Gastroesophageal sphincter (tissue), 4 donors: ENCODE measurements around the gene DOCK9. TPM values are rescaled to one million over a fixed set of nuclear protein-coding genes. Genes with fewer than 3 reads are reported as not detected.

Experiments used
- ATAC-seq: fragments of 150-250 bp; one replicate; pipeline ENCODE4 v1.9.1; 2016; ENCODE audit warnings: mild to moderate bottlenecking, moderate library complexity
- H3K27ac ChIP-seq, 4 donors: fragments of 200-600 bp; sonication (generic) in 3 of 4; 1 replicate in 3 of 4; 2 replicates in 1 of 4; pipeline ENCODE4 v1.5.1; 2016 to 2019
- H3K27me3 ChIP-seq: fragments of 200-600 bp; sonication (generic); one replicate; pipeline ENCODE4 v1.5.1; 2019
- H3K36me3 ChIP-seq, 2 donors: fragments of 200-600 bp; sonication (generic); one replicate each; pipeline ENCODE4 v1.5.1; 2019; ENCODE audit warnings: control low read depth in 1 of 2
- H3K4me1 ChIP-seq, 3 donors: fragments of 200-600 bp; sonication (generic); 1 replicate in 2 of 3; 2 replicates in 1 of 3; pipeline ENCODE4 v1.5.1; 2016 to 2019; ENCODE audit warnings: control low read depth in 2 of 3
- H3K4me3 ChIP-seq, 2 donors: fragments of 200-600 bp; sonication (generic); one replicate each; pipeline ENCODE4 v1.5.1; 2019; ENCODE audit warnings: mild to moderate bottlenecking in 1 of 2, moderate library complexity in 1 of 2
- H3K9me3 ChIP-seq, 3 donors: fragments of 200-600 bp; sonication (generic); one replicate each; pipeline ENCODE4 v1.5.1; 2017 to 2019; ENCODE audit warnings: control low read depth in 2 of 3
- EP300 ChIP-seq: sonication (generic); formaldehyde crosslinking; IDR thresholded peaks from one replicate; pipeline ENCODE4 v1.6.1; 2017; ENCODE audit warnings: antibody characterized with exemption, mild to moderate bottlenecking
- POLR2A ChIP-seq, 2 donors: fragments of 450-650 bp; IDR thresholded peaks; one replicate each; pipeline ENCODE4 v1.6.1; 2017; ENCODE audit warnings: antibody characterized with exemption in 2 of 2, mild to moderate bottlenecking in 2 of 2, moderate library complexity in 1 of 2
- POLR2AphosphoS5 ChIP-seq: sonication (generic); formaldehyde crosslinking; IDR thresholded peaks from one replicate; pipeline ENCODE4 v1.6.1; 2017; ENCODE audit warnings: antibody characterized with exemption
- WGBS, 2 donors: methylation state at CpG; one replicate each; pipeline ENCODE4 v1.1.5; 2018; ENCODE audit warnings: low coverage in 1 of 2; 5-methylcytosine and 5-hydroxymethylcytosine counted together
- total RNA-seq, 4 donors: library from RNA; depleted of rRNA; stranded (reverse); fragments of >200 nt; gene quantifications; one replicate each; pipeline ENCODE4 v1.1.0, GENCODE V29; 2016
- TF ChIP-seq, protein P1 (sequence below), 4 experiments: fragments of 200-600 bp in 2 of 4; fragments of 450-650 bp in 2 of 4; sonication (generic) in 1 of 4; IDR thresholded peaks; one replicate each; pipeline ENCODE4 v1.5.1; 2017 to 2019; ENCODE audit warnings: antibody characterized with exemption in 4 of 4, mild to moderate bottlenecking in 2 of 4, moderate library complexity in 2 of 4

Gene DOCK9
- total RNA-seq, 4 donors from 2014 or later: 84.1 to 203 (median 150) TPM

DNA sequence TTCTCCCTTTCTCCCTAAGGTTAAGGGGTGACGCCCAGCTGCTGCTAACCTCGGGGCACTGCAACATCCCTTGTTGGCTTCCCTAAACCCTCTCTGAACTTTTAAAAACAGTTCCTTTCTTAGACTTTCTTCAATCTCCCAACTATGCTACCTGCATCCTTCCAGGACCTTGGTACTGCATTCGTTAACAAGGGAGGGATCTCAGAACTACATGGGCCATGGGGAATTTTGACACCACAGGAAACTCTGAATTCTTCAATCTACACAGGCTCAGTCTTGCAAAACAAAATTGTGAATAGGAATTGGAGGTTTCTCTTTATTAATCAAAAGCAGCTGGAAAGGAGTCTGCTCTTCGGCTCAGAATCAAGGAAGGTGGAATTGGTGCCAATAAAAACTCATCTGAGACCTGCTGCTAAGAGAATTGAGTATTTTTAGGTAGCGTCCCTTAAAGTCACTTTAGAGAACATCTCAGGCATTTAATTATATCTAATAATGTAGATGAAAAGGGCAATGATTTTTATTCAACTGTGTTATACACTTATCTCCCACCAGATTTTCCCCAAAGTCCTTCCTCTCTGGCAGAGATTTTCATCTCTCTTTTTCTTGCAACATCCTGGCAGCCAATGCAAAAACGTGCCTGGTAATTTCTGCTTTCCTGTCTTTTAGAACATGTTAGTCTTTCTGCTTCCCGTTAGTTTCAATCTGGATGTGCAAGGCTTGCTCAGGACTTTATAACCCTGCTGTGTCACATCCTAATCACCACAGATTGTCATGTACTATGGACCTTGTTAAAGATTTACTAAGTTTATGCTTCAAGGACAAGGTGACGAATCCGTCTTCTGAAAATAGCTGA, 156.3 kb downstream of the DOCK9 start:
- 27 to 61% methylated on average over 7 to 9 of the region's 9 CpGs for WGBS, 2 donors
- peak overlapping the region; percentile 35 to 66 (median 65) for H3K27ac ChIP-seq
- no peaks in the 10 kb centered on the region for H3K9me3 ChIP-seq
- peaks cover 0 to 54% (median 4%) of the 10 kb centered on the region in 3 donors for H3K4me1 ChIP-seq
- H3K4me3 ChIP-seq: no peak overlapping the region
- TF ChIP-seq POLR2A (IDR thresholded peaks at IDR 0.05): no peak
- TF ChIP-seq EP300: no peak
- peak; percentile 21 for TF ChIP-seq POLR2AphosphoS5
- H3K27me3 ChIP-seq: no peaks in the 10 kb centered on the region
- H3K36me3 ChIP-seq: peaks cover 0 to 82% of the 10 kb centered on the region in 2 donors
- peak; percentile 81 for ATAC-seq

DNA sequence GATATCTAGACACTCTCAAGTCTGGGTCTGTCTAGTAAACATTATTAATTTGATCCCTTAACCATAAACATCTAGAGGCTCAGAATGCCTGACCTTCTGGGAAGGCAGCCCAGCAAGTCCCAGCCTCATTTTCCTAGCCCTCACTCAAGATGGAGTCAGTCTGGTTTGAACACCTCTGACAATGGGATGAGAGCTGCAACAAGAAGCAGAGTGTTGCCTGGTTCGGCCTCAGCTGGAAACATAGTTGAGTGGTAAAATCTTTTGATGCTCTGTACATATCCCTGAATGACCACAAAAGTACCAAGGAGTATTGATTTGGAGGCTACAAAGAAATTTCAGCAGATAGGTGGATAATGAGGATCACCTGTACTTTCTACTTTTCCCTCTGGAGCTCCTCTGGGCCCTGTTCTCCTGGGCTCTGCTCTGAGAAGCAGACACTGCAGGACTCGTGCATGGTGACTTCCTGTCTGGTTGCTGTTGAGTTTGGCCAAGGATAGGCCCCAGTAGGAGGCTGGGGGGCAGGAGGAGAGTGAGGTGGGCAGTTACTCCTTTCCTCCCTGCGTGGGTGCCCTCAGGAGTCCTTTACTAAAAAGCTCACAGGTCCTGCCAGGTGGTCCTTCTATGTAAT, 157.0 kb downstream of the DOCK9 start:
- Histone ChIP-seq H3K9me3 (no peaks in the 10 kb centered on the region), H3K27ac (peak overlapping the region; percentile 35 to 66 (median 65)), H3K27me3 (no peaks in the 10 kb centered on the region), H3K4me1 (peaks cover 0 to 54% (median 4%) of the 10 kb centered on the region in 3 donors), H3K4me3 (no peak overlapping the region), H3K36me3 (peaks cover 0 to 82% of the 10 kb centered on the region in 2 donors)
- TF ChIP-seq, protein P1, sequence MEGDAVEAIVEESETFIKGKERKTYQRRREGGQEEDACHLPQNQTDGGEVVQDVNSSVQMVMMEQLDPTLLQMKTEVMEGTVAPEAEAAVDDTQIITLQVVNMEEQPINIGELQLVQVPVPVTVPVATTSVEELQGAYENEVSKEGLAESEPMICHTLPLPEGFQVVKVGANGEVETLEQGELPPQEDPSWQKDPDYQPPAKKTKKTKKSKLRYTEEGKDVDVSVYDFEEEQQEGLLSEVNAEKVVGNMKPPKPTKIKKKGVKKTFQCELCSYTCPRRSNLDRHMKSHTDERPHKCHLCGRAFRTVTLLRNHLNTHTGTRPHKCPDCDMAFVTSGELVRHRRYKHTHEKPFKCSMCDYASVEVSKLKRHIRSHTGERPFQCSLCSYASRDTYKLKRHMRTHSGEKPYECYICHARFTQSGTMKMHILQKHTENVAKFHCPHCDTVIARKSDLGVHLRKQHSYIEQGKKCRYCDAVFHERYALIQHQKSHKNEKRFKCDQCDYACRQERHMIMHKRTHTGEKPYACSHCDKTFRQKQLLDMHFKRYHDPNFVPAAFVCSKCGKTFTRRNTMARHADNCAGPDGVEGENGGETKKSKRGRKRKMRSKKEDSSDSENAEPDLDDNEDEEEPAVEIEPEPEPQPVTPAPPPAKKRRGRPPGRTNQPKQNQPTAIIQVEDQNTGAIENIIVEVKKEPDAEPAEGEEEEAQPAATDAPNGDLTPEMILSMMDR (IDR thresholded peaks at IDR 0.05): no peak
- no peak for TF ChIP-seq POLR2A (IDR thresholded peaks at IDR 0.05)
- no peak for ATAC-seq
- WGBS, 2 donors: 60 to 100% methylated on average over 1 of the region's 3 CpGs

DNA sequence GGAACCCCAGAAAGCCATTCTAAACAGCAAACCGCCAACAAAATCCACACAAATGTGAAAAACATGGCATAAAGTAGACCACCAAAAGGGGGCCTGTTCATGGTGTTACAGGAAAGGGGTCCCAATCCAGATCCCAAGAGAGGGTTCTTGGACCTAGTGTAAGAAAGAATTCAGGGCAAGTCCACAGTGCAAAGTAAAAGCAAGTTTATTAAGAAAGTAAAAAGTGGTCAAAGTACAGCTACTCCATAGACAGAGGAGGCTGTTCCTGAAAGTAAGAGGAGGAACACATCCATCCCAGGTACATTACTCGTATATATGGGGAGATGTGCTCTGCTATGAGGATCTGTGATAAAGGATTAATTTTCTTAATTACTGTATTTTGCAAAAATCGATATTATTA, 157.6 kb downstream of the DOCK9 start:
- TF ChIP-seq, protein P1 (IDR thresholded peaks at IDR 0.05): no peak
- TF ChIP-seq POLR2AphosphoS5 (no peak), POLR2A (IDR thresholded peaks at IDR 0.05) (no peak), EP300 (no peak)
- peak overlapping the region in 2 of 4 donors; percentile 11 to 65 for H3K27ac ChIP-seq
- peaks cover 0 to 54% (median 4%) of the 10 kb centered on the region in 3 donors for H3K4me1 ChIP-seq
- ATAC-seq: no peak
- no peaks in the 10 kb centered on the region for H3K9me3 ChIP-seq
- H3K27me3 ChIP-seq: no peaks in the 10 kb centered on the region
- peaks cover 0 to 80% of the 10 kb centered on the region in 2 donors for H3K36me3 ChIP-seq
- no peak overlapping the region for H3K4me3 ChIP-seq
- WGBS, 2 donors: 91 to 100% methylated on average over 2 to 3 of the region's 3 CpGs

DNA sequence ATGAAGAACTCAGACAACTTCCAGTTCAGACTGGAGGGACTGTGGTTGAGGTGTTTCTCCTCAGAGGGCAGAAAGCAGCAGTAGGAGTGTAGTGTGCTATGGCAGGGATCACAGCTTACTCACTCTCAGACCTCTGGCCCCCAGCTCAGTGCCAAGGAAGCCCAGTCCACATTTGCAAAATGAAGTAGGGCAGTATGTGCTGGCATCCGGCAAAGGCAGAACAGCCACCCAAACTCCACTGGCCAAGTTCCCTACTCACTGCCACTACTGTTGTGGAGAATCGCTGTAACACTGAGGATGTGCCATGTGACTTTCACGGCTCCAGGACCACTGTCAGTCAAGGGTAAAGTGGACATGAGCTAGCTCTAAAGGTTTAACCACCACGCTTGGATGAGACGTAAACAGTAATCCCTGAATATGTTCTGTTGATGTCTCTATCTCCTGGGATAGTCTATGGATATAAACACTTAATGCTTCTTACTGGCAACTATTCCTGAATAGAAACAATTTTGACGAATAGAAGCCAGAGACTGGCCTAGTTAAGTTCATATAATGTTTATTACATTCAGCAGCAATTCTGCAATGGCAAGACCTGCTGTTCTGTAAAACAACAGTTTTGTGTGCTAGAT, 158.4 kb downstream of the DOCK9 start:
- Histone ChIP-seq H3K36me3 (peaks cover 0 to 72% of the 10 kb centered on the region in 2 donors), H3K27me3 (no peaks in the 10 kb centered on the region), H3K9me3 (no peaks in the 10 kb centered on the region), H3K4me1 (peaks cover 0 to 54% (median 4%) of the 10 kb centered on the region in 3 donors), H3K27ac (peak overlapping the region in 3 of 4 donors; percentile 14 to 65 (median 38)), H3K4me3 (no peak overlapping the region)
- 67 to 85% methylated on average over 1 to 5 of the region's 6 CpGs for WGBS, 2 donors
- no peak for ATAC-seq
- TF ChIP-seq, protein P1 (IDR thresholded peaks at IDR 0.05): no peak
- TF ChIP-seq POLR2AphosphoS5 (no peak), POLR2A (IDR thresholded peaks at IDR 0.05) (no peak), EP300 (no peak)

DNA sequence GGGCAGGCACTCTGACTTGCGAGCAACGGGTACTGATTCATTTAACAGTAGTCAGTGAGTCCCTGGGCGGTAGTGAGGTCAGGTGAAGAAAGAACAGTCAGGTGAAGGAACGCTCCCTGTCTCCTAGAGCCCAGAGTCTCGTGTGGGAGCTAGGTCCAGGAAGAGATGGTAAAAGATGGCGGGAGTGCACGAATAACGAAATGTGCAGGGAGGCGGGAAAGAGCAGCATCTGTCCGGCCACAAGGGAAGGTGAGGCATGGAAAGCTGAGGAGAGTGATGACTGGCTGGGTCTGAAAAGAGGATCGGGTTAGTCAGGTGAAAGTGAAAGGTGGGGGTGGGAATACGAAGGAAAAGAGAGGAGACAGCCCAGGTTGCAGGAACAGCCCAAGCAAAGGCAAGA, 161.5 kb downstream of the DOCK9 start:
- Histone ChIP-seq H3K27me3 (no peaks in the 10 kb centered on the region), H3K4me1 (peaks cover 0 to 29% (median 4%) of the 10 kb centered on the region in 3 donors), H3K9me3 (no peaks in the 10 kb centered on the region), H3K36me3 (peaks cover 0 to 46% of the 10 kb centered on the region in 2 donors), H3K27ac (no peak overlapping the region), H3K4me3 (no peak overlapping the region)
- no peak for ATAC-seq
- WGBS, 2 donors: 96% methylated on average over 9 to 12 of the region's 12 CpGs
- TF ChIP-seq, protein P1 (IDR thresholded peaks at IDR 0.05): no peak
- TF ChIP-seq EP300 (no peak), POLR2AphosphoS5 (no peak), POLR2A (IDR thresholded peaks at IDR 0.05) (no peak)
